Measurements from ENCODE around the gene STOML1.

The STOML1 gene

GRCh38 chr15:73928971-73929627 is 63.0 kb downstream of the STOML1 start:
- no peak for DNase-seq (ENCODE audit: low spot score)

Data from activated CD4-positive, alpha-beta T cell treated with anti-CD3 and anti-CD28 coated beads, Interleukin-2, Interleukin-4, amounts not matched to agents 100 ng/mL and 50 ng/mL, durations not matched to agents 16 hours and 8 hours (primary cell).